Fibroblast of mammary gland (primary cell): Measurements from ENCODE around the gene CNTN5.
A peak's percentile ranks its signal among the peaks of the same experiment; 100 is the strongest.
"Not testable (repeated sequence)": the region's sequence is repeated elsewhere in the genome, so short reads cannot be mapped to it uniquely, and the experiment has no call there.

Experiments
- DNase-seq: peaks from one replicate; pipeline ENCODE4 v3.0.0-alpha.2; 2010; ENCODE audit warnings: low read depth
- H3K4me3 ChIP-seq: 2 replicates; pipeline ENCODE4 v1.5.1; 2011; ENCODE audit warnings: low read depth, mild to moderate bottlenecking, low read length, moderate library complexity; ENCODE audit not compliant: control insufficient read depth
- CTCF ChIP-seq: conservative IDR thresholded peaks from 2 replicates; pipeline ENCODE4 v1.5.1; 2011; ENCODE audit warnings: low read depth, low read length, inconsistent platforms; ENCODE audit not compliant: control insufficient read depth, insufficient read depth

Gene CNTN5

GRCh38 chr11:99818991-99819390 is 798.2 kb downstream of the CNTN5 start:
- H3K4me3 ChIP-seq: no peak overlapping the region
- DNase-seq: no peak
- TF ChIP-seq CTCF: no peak

- no peak overlapping the region for H3K4me3 ChIP-seq
- DNase-seq: no peak
- no peak for TF ChIP-seq CTCF
Measured at GRCh38 chr11:99822846-99823565, 802.3 kb downstream of the CNTN5 start.

- DNase-seq, H3K4me3 ChIP-seq: not testable (repeated sequence)
Measured at GRCh38 chr11:99836739-99837138, 816.0 kb downstream of the CNTN5 start.

GRCh38 chr11:99841885-99842284 is 821.1 kb downstream of the CNTN5 start:
- no peak for DNase-seq
- TF ChIP-seq CTCF: no peak

GRCh38 chr11:99865951-99866350 is 845.2 kb downstream of the CNTN5 start:
- no peak overlapping the region for H3K4me3 ChIP-seq
- peak; percentile 0 for DNase-seq
- no peak for TF ChIP-seq CTCF

More at GRCh38 chr11:99841885-99842284, 821.1 kb downstream of the CNTN5 start:
- H3K4me3 ChIP-seq: no peak overlapping the region

GRCh38 chr11:99881610-99882009 is 860.9 kb downstream of the CNTN5 start:
- H3K4me3 ChIP-seq: no peak overlapping the region
- DNase-seq: no peak
- no peak for TF ChIP-seq CTCF

GRCh38 chr11:99884750-99885149 is 864.0 kb downstream of the CNTN5 start:
- TF ChIP-seq CTCF: no peak
- H3K4me3 ChIP-seq: no peak overlapping the region
- DNase-seq: no peak
